Skeletal muscle satellite cell (primary cell): ENCODE measurements around the gene MUC6.
A peak's percentile ranks its signal among the peaks of the same experiment; 100 is the strongest.

Source experiments
- H3K27me3 ChIP-seq: 2 replicates; pipeline ENCODE4 v1.7.0; 2013; ENCODE audit warnings: low read length; ENCODE audit not compliant: control insufficient read depth, insufficient read depth
- H3K36me3 ChIP-seq: 2 replicates; pipeline ENCODE4 v1.7.0; 2013; ENCODE audit warnings: mild to moderate bottlenecking, control low read depth, low read length; ENCODE audit not compliant: insufficient read depth
- H3K4me1 ChIP-seq: 2 replicates; pipeline ENCODE4 v1.7.0; 2013; ENCODE audit warnings: low read length; ENCODE audit not compliant: control insufficient read depth, insufficient read depth
- H3K4me2 ChIP-seq: 2 replicates; pipeline ENCODE4 v1.7.0; 2013; ENCODE audit warnings: mild to moderate bottlenecking, low read length
- H3K4me3 ChIP-seq: 2 replicates; pipeline ENCODE4 v1.7.0; 2013; ENCODE audit warnings: low read length
- H3K9ac ChIP-seq: 2 replicates; pipeline ENCODE4 v1.7.0; 2013; ENCODE audit warnings: mild to moderate bottlenecking, low read depth, low read length, moderate library complexity
- H3K9me3 ChIP-seq: replicated peaks from 2 replicates; pipeline ENCODE4 v1.7.0; 2013; ENCODE audit warnings: mild to moderate bottlenecking, control low read depth, low read length

MUC6 gene

DNA sequence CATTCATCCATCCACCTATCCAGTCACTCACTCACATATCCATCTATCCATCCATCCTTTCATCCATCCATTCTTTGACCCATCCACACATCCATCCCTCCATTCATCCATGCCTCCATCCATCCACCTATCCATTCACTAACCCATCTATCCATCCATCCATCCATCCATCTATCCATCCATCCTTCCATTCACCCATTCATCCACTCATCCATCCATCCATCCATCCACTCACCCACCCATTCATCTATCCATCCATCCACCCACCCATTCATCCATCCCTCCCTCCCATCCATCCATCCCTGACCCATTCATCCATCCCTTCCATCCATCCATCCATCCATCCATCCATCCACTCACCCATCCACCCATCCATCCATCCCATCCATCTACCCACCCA lies 33.2 kb upstream of the MUC6 start:
- Histone ChIP-seq H3K4me2 (no peak overlapping the region), H3K36me3 (no peaks in the 10 kb centered on the region), H3K9ac (no peak overlapping the region), H3K4me1 (peaks cover 22% of the 10 kb centered on the region), H3K9me3 (no peaks in the 10 kb centered on the region), H3K27me3 (peaks cover 5% of the 10 kb centered on the region), H3K4me3 (no peak overlapping the region)

GRCh38 chr11:1067812-1068496 lies 31.4 kb upstream of the MUC6 start:
- peaks cover 11% of the 10 kb centered on the region for H3K27me3 ChIP-seq
- H3K9ac ChIP-seq = no peak overlapping the region
- no peak overlapping the region for H3K4me3 ChIP-seq
- H3K36me3 ChIP-seq = no peaks in the 10 kb centered on the region
- peaks cover 11% of the 10 kb centered on the region for H3K4me1 ChIP-seq
- H3K4me2 ChIP-seq = no peak overlapping the region
- no peaks in the 10 kb centered on the region for H3K9me3 ChIP-seq

DNA sequence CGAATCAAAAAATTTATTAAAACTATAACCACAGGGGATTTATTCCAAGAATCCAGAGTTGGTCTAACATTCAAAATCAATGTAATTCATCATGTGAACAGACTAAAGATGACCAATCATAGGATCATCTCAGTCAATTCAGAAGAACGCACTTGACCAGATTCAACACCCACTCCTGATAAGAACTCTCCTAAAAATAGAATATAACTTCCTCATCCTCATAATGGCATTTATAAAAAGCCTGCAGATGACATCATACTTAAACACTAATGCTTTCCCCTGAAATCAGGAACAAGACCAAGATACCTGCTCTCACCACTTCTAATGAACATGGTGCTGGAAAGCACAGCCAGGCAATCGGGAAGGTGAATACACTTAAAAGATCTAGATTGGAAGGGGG lies 27.6 kb upstream of the MUC6 start:
- H3K9ac ChIP-seq = no peak overlapping the region
- peaks cover 11% of the 10 kb centered on the region for H3K4me1 ChIP-seq
- no peaks in the 10 kb centered on the region for H3K36me3 ChIP-seq
- no peak overlapping the region for H3K4me2 ChIP-seq
- no peak overlapping the region for H3K4me3 ChIP-seq
- H3K9me3 ChIP-seq = peaks cover 5% of the 10 kb centered on the region
- H3K27me3 ChIP-seq = peaks cover 18% of the 10 kb centered on the region

DNA sequence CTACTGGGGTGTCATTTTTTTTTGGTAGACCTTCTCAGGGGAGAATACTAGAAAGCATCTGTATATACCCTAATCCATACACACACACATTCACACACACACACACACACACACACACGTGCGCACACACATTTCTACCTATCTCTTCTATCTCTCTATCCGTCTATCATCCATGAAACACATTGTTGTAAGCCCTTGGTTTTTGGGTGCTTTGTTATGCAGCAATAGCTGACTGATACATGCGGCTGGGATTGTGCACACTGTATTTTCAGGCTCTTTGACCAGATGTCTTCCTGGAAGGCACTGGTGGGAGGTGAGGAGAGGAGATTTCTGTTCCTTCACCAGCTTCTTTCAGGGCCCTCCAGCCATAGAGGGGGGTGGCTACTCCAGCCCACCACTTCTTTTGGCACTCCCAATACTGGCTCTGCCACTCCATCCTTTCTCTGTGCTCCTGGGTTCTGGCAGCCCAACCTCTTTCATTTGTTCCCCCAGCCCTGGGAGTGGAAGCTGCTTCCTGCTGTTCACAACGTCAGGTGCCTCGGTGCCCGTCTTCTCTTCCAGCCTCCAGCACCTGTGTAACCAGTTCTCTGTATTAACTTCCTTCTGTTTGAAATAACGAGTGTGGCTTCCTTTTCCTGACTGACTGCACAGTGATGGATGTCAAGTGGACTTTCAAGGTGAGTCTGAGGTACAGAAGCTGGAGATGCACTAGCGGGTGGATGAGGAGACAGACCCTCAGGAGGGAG lies 25.7 kb upstream of the MUC6 start:
- no peak overlapping the region for H3K9ac ChIP-seq
- H3K36me3 ChIP-seq = no peaks in the 10 kb centered on the region
- no peak overlapping the region for H3K4me3 ChIP-seq
- H3K9me3 ChIP-seq = peaks cover 5% of the 10 kb centered on the region
- H3K27me3 ChIP-seq = peaks cover 13% of the 10 kb centered on the region
- H3K4me2 ChIP-seq = no peak overlapping the region
- H3K4me1 ChIP-seq = peaks cover 11% of the 10 kb centered on the region

DNA sequence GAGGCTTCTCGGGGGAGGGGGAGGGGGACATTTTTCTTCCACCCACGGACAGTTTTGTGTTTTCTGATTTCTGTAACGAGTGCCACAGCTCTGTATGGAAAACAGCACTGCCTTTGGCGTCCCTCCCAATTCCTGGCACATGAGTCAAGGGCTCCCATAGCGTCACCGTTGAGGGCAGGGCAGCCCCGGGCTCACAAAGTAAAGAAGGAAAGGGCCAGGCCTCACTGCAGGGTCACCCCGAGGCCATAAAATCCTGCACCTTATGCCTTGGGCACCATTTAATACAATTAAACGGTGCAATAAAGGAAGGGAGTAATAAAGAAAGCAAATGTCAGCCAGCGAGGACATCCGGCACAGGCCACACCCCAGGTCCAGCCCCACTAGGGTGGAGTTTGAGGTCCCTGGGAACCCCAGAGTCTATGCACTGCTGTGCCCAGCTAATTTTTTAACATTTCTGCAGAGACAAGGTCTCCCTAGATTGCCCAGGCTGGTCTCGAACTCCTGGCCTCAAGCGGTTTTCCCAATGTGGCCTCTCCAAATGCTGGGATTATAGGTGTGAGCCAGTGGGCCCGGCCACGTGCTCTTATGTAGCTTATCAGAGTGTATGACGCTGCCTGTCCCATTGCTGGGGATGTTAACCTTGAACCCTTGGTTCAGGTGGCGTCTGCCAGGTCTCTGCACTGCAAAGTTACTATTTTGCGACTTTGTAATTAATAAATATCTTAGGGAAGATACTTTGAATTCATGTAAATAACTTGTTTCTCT lies 24.5 kb upstream of the MUC6 start:
- Histone ChIP-seq H3K27me3 (peaks cover 19% of the 10 kb centered on the region), H3K9ac (no peak overlapping the region), H3K4me2 (peak overlapping the region; percentile 49), H3K4me3 (peak overlapping the region; percentile 9), H3K36me3 (no peaks in the 10 kb centered on the region), H3K9me3 (peaks cover 5% of the 10 kb centered on the region), H3K4me1 (peaks cover 11% of the 10 kb centered on the region)

- H3K9me3 ChIP-seq = peaks cover 5% of the 10 kb centered on the region
- H3K4me1 ChIP-seq = peaks cover 11% of the 10 kb centered on the region
- peak overlapping the region; percentile 49 for H3K4me2 ChIP-seq
- H3K27me3 ChIP-seq = peaks cover 19% of the 10 kb centered on the region
- no peaks in the 10 kb centered on the region for H3K36me3 ChIP-seq
- H3K4me3 ChIP-seq = peak overlapping the region; percentile 9
- no peak overlapping the region for H3K9ac ChIP-seq
Observed at GRCh38 chr11:1060410-1060809, 23.9 kb upstream of the MUC6 start.

GRCh38 chr11:1059759-1060158 lies 23.2 kb upstream of the MUC6 start:
- H3K36me3 ChIP-seq = no peaks in the 10 kb centered on the region
- no peak overlapping the region for H3K4me2 ChIP-seq
- H3K9ac ChIP-seq = no peak overlapping the region
- H3K4me1 ChIP-seq = peaks cover 11% of the 10 kb centered on the region
- peaks cover 24% of the 10 kb centered on the region for H3K27me3 ChIP-seq
- H3K9me3 ChIP-seq = peaks cover 5% of the 10 kb centered on the region
- no peak overlapping the region for H3K4me3 ChIP-seq

- no peak overlapping the region for H3K4me3 ChIP-seq
- peaks cover 5% of the 10 kb centered on the region for H3K9me3 ChIP-seq
- H3K4me2 ChIP-seq = no peak overlapping the region
- peaks cover 19% of the 10 kb centered on the region for H3K27me3 ChIP-seq
- H3K9ac ChIP-seq = no peak overlapping the region
- H3K36me3 ChIP-seq = no peaks in the 10 kb centered on the region
- H3K4me1 ChIP-seq = peaks cover 17% of the 10 kb centered on the region
Observed at GRCh38 chr11:1057806-1058205, 21.3 kb upstream of the MUC6 start.

DNA sequence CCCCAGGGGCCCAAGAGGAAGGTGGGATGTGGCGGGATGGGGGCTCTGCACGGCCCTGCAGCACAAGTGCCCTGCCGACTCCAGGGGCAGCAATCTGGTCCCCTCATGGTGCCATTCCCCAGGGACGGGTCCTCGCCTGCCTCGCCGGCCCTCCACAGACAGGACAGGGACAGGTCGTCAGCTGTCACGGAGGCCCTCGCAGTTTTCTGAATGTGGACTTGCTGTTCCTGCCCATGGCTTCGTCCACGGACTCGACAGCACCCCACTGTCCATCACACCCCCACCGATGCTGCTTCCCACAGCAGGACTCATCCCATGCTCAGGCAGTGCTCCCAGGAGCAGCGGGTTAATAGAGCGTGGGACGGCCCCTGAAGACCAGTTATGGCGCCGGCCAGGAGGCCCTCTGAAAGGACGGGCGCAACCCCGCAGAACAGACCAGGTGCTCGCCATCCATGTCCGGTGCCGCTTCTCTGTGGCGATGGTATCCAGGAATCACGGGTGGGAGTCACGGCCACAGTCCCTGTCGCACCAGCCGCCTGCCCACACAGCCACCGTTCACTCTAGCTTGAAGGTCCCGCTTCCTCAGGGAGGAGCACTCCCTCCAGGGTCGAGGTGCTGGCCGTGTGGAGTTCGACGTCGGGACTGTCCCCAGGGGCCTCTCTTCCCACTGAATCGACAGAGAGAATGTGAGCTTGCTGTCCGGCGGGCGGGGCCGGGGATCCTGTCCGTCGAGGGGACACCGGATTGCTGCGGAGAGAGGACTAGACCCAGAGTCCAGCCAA lies 19.7 kb upstream of the MUC6 start:
- Histone ChIP-seq H3K9ac (no peak overlapping the region), H3K9me3 (no peaks in the 10 kb centered on the region), H3K36me3 (no peaks in the 10 kb centered on the region), H3K27me3 (peaks cover 14% of the 10 kb centered on the region), H3K4me1 (peaks cover 16% of the 10 kb centered on the region), H3K4me3 (no peak overlapping the region), H3K4me2 (no peak overlapping the region)

- Histone ChIP-seq H3K4me2 (no peak overlapping the region), H3K27me3 (peaks cover 14% of the 10 kb centered on the region), H3K9me3 (no peaks in the 10 kb centered on the region), H3K4me3 (no peak overlapping the region), H3K36me3 (no peaks in the 10 kb centered on the region), H3K9ac (no peak overlapping the region), H3K4me1 (peaks cover 6% of the 10 kb centered on the region)
Observed at GRCh38 chr11:1055109-1055703, 18.7 kb upstream of the MUC6 start.
